Testis (tissue), 2 donors: ENCODE data around the gene SOWAHB.

Source experiments
- POLR2A ChIP-seq: fragments of 450-650 bp; IDR thresholded peaks from one replicate; pipeline ENCODE4 v1.6.1; 2017; ENCODE audit warnings: antibody characterized with exemption, mild to moderate bottlenecking, moderate library complexity
- TF ChIP-seq, protein P1 (sequence below), 3 experiments: fragments of 450-650 bp in 2 of 3; fragments of 200-600 bp in 1 of 3; sonication (generic) in 1 of 3; IDR thresholded peaks; one replicate each; pipeline ENCODE4 v1.5.1; 2016 to 2019; ENCODE audit warnings: antibody characterized with exemption in 3 of 3, mild to moderate bottlenecking in 2 of 3, moderate library complexity in 1 of 3

- TF ChIP-seq, protein P1, sequence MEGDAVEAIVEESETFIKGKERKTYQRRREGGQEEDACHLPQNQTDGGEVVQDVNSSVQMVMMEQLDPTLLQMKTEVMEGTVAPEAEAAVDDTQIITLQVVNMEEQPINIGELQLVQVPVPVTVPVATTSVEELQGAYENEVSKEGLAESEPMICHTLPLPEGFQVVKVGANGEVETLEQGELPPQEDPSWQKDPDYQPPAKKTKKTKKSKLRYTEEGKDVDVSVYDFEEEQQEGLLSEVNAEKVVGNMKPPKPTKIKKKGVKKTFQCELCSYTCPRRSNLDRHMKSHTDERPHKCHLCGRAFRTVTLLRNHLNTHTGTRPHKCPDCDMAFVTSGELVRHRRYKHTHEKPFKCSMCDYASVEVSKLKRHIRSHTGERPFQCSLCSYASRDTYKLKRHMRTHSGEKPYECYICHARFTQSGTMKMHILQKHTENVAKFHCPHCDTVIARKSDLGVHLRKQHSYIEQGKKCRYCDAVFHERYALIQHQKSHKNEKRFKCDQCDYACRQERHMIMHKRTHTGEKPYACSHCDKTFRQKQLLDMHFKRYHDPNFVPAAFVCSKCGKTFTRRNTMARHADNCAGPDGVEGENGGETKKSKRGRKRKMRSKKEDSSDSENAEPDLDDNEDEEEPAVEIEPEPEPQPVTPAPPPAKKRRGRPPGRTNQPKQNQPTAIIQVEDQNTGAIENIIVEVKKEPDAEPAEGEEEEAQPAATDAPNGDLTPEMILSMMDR (IDR thresholded peaks at IDR 0.05) = no peak
- no peak for TF ChIP-seq POLR2A
These were observed 45.2 kb upstream of the SOWAHB start for GRCh38 chr4:76943129-76943620.
